SHP77 (cell line): ENCODE measurements around the gene OLFML2B.

Experiments
- DNase-seq, 2 experiments: peaks; one replicate each; lab custom pipeline; 2025; lab: John Stamatoyannopoulos, UW

The OLFML2B gene

GRCh38 chr1:162006081-162006480 lies 17.6 kb downstream of the OLFML2B start:
- DNase-seq: no peak

GRCh38 chr1:162004441-162004950 lies 19.2 kb downstream of the OLFML2B start:
- no peak for DNase-seq

GRCh38 chr1:162003830-162004215 lies 19.8 kb downstream of the OLFML2B start:
- DNase-seq: peak in 1 of 2 experiments; percentile 24

- DNase-seq: no peak
Observed at GRCh38 chr1:162003061-162003829, 20.4 kb downstream of the OLFML2B start.

GRCh38 chr1:162000053-162000420 lies 23.6 kb downstream of the OLFML2B start:
- DNase-seq: no peak

GRCh38 chr1:161999301-162000052 lies 24.2 kb downstream of the OLFML2B start:
- DNase-seq: no peak

GRCh38 chr1:161998811-161999210 lies 24.9 kb downstream of the OLFML2B start:
- DNase-seq: no peak

- no peak for DNase-seq
Observed at GRCh38 chr1:161997152-161997551, 26.5 kb downstream of the OLFML2B start.

- no peak for DNase-seq
Observed at GRCh38 chr1:161994175-161994668, 29.4 kb downstream of the OLFML2B start.

- DNase-seq: no peak
Observed at GRCh38 chr1:161993576-161993975, 30.1 kb downstream of the OLFML2B start.

- no peak for DNase-seq
Observed at GRCh38 chr1:161989786-161990185, 33.9 kb downstream of the OLFML2B start.

GRCh38 chr1:161989108-161989507 lies 34.6 kb downstream of the OLFML2B start:
- DNase-seq: no peak

- no peak for DNase-seq
Observed at GRCh38 chr1:161988413-161988812, 35.3 kb downstream of the OLFML2B start.

GRCh38 chr1:161987872-161988271 lies 35.8 kb downstream of the OLFML2B start:
- DNase-seq: no peak

GRCh38 chr1:161987303-161987702 lies 36.4 kb downstream of the OLFML2B start:
- DNase-seq: no peak

- no peak for DNase-seq
Observed at GRCh38 chr1:161986328-161986727, 37.3 kb downstream of the OLFML2B start.

GRCh38 chr1:161985301-161985822 lies 38.3 kb downstream of the OLFML2B start:
- no peak for DNase-seq

GRCh38 chr1:161983725-161984124 lies 39.9 kb downstream of the OLFML2B start:
- DNase-seq: no peak

GRCh38 chr1:161982917-161983316 lies 40.8 kb downstream of the OLFML2B start:
- no peak for DNase-seq

GRCh38 chr1:161982507-161982895 lies 41.2 kb downstream of the OLFML2B start:
- DNase-seq: no peak

GRCh38 chr1:161981735-161982506 lies 41.7 kb downstream of the OLFML2B start:
- no peak for DNase-seq

GRCh38 chr1:161981126-161981525 lies 42.5 kb downstream of the OLFML2B start:
- no peak for DNase-seq
